Mucosa of gallbladder (tissue), 1 donor: ENCODE results near the gene SLC24A3. TPM values are rescaled to one million over a fixed set of nuclear protein-coding genes. Genes with fewer than 3 reads are reported as not detected.

Experiments used
- DNase-seq: peaks from one replicate; pipeline ENCODE4 v3.0.0-alpha.2; 2020; ENCODE audit warnings: low spot score
- total RNA-seq: library from RNA; stranded (reverse); gene quantifications from one replicate; pipeline ENCODE4 v1.2.1, GENCODE V29; 2021
- donor health status: DM: no; HTN: no; CAD: no.

SLC24A3 gene
- total RNA-seq, 1 donor from 2014 or later: 19.9 TPM

GRCh38 chr20:19269737-19270340 lies 57.4 kb downstream of the SLC24A3 start:
- no peak for DNase-seq

- no peak for DNase-seq
These were observed 59.6 kb downstream of the SLC24A3 start for GRCh38 chr20:19271879-19272651.

- DNase-seq: no peak
These were observed 60.7 kb downstream of the SLC24A3 start for GRCh38 chr20:19272976-19273654.

- DNase-seq: no peak
These were observed 61.6 kb downstream of the SLC24A3 start for GRCh38 chr20:19274001-19274400.

- DNase-seq: peak; percentile 43
These were observed 62.1 kb downstream of the SLC24A3 start for GRCh38 chr20:19274412-19275015.

- no peak for DNase-seq
These were observed 62.7 kb downstream of the SLC24A3 start for GRCh38 chr20:19275038-19275629.

- peak; percentile 78 for DNase-seq
These were observed 63.2 kb downstream of the SLC24A3 start for GRCh38 chr20:19275630-19276071.

- DNase-seq: no peak
These were observed 64.9 kb downstream of the SLC24A3 start for GRCh38 chr20:19277381-19277780.

GRCh38 chr20:19283490-19284025 lies 71.1 kb downstream of the SLC24A3 start:
- no peak for DNase-seq

GRCh38 chr20:19284400-19285178 lies 72.1 kb downstream of the SLC24A3 start:
- no peak for DNase-seq

- no peak for DNase-seq
These were observed 73.0 kb downstream of the SLC24A3 start for GRCh38 chr20:19285436-19285835.

- no peak for DNase-seq
These were observed 75.6 kb downstream of the SLC24A3 start for GRCh38 chr20:19288061-19288460.

- DNase-seq: no peak
These were observed 76.2 kb downstream of the SLC24A3 start for GRCh38 chr20:19288636-19289035.

- DNase-seq: no peak
These were observed 77.0 kb downstream of the SLC24A3 start for GRCh38 chr20:19289451-19289850.

- DNase-seq: no peak
These were observed 78.8 kb downstream of the SLC24A3 start for GRCh38 chr20:19291024-19291817.

GRCh38 chr20:19291818-19292132 lies 79.3 kb downstream of the SLC24A3 start:
- no peak for DNase-seq

- no peak for DNase-seq
These were observed 79.8 kb downstream of the SLC24A3 start for GRCh38 chr20:19292254-19292653.

- DNase-seq: no peak
These were observed 82.6 kb downstream of the SLC24A3 start for GRCh38 chr20:19295076-19295475.

GRCh38 chr20:19298652-19299051 lies 86.2 kb downstream of the SLC24A3 start:
- DNase-seq: no peak

GRCh38 chr20:19300395-19300794 lies 88.0 kb downstream of the SLC24A3 start:
- DNase-seq: no peak
